GM19023 (cell line): ENCODE results near the gene BCAS3.

Experiments used
- ATAC-seq: cut with Tn5 transposase; IDR thresholded peaks from one replicate; pipeline ENCODE4 v1.9.1; 2021; ENCODE audit warnings: mild to moderate bottlenecking, moderate library complexity; ENCODE audit not compliant: unreplicated experiment

The BCAS3 gene

DNA sequence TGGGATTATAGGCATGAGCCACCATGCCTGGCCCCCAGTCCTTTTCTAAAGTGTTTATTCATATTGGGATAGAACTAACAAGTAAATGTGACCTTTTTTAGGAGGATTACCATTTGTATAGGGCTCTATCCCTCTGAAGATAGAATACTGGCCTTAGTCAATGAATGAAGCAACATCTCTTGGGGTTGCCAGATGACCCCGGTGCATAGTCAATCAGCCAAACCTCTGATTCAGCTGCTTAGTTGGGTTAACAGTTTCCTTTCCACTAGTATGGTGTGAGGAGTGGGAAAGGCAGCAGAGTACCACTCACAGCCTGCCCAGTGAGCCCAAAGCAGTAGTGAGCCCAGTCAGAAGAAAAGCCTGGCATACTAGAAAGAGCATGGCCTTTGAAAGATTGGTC lies 627.4 kb downstream of the BCAS3 start:
- ATAC-seq: no peak

DNA sequence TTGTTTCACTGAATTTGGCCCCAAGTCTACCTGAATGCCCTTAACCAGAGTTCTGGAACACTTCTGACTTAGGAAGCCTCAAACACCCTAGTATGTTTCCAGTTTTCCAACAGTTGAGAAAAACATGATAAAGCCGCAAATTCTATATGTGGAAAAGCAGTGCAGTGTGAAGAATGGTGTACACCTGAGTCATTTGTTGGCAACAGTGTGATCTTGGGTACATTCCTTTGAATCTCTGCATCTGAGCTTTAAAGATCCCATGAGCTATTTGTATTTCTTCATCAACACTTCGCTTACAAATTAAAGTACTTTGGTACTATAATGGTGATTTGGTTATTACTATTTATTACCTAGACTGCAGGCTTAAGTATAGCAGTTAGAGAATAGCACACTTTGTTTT lies 628.4 kb downstream of the BCAS3 start:
- ATAC-seq: no peak

DNA sequence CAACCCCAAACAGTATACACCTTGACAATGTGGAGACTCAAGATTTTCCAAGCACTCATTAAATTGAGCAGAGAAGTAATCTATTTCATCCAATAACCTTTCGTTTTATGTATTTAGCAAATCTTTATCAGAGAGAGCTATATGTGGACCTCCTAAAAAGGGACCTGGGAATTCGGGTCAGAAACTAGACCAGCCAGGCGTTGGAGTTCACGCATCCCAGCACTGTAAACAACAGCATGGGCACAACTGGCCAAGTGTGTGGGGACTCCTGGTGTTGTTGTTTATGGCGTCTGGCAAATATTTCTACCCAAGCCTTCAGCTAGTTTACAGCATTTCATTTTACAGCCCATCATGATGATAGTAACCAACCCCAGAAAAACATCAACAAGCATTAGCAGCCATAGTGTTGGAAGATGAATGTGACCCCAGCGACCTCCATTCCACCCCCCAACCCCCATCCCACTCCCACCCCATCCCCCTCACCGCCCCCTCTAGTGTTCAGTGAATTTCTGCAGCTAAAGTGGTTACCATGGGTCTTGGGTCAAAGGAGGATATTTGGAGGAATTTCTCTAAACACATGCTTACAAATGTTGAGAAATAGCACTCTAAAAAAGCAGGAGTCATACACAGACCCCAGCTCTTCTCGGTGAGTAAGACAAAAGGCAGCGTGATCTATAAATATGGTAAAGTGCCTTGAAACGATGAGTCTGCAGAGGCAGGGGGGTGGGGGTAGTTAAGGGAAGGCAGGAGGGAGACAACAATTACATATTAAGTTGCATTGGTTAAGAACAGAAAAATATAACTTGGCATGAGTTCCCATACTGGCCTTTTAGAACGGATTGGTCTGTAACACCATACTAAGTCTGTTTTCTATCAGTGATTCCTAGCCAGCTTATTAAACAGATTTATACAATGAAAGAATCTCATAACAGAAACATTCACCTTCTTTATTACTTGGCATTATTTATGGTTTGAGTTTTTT lies 630.5 kb downstream of the BCAS3 start:
- ATAC-seq: no peak

DNA sequence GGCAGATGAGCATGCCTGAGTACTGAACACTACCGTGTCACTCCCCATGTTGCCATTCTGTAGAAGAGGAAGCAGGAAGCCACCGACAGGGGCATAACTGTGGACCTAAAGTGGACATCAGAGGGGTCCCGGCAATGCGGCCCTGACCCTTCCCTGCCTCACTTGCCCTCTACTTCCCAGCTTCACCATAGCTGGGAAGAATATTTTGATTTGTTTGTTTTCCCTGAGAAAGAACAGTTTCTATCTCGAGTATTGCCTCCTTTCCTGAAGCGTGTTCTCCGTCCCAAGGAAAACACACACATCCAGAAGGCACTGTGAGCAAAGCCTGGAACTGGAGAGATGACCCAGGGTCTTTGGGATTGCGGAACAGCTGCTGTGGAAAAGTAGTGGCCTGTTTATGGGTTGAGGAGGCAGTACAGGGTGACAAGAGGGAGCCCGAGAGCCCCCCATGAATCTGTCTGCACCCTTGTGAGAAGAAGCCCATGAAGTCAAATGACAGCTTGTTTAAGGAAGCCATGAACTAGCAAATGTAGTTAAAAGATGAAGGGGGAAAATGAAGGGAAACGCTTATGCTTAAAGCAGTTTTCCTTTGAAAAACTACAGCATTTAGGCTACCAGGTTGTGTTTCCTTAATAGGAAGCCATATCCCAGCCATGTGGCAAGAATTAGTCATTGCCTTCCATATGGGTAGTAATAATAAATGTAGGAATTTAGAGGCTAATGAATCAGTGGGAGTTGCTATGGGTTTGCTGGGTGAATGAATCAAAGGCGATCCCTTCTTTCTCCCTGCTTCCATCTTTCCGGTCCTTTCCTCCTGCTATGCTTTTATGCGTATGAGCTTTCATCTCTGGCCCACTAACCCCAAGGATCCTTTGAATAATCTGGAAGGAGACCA lies 632.0 kb downstream of the BCAS3 start:
- ATAC-seq: no peak

DNA sequence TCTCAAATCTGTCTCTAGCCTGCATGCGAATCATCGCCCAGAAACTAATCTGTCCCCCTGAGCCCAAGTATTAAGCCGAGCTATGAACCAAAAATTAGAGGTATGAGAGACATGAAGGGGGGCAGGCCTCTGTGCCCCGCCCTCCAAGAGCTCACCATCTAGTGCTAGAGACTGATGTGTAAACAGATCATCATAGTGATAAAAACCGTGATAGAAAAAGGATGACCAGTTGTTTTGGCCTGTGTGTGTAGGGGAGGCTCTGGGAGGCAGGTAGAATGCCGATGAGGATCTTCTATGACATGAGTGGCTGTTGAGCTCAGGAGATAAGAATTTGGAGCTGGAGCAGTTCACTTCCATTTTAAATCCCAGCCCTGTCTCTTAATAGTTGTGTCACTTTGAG lies 632.9 kb downstream of the BCAS3 start:
- ATAC-seq: no peak

DNA sequence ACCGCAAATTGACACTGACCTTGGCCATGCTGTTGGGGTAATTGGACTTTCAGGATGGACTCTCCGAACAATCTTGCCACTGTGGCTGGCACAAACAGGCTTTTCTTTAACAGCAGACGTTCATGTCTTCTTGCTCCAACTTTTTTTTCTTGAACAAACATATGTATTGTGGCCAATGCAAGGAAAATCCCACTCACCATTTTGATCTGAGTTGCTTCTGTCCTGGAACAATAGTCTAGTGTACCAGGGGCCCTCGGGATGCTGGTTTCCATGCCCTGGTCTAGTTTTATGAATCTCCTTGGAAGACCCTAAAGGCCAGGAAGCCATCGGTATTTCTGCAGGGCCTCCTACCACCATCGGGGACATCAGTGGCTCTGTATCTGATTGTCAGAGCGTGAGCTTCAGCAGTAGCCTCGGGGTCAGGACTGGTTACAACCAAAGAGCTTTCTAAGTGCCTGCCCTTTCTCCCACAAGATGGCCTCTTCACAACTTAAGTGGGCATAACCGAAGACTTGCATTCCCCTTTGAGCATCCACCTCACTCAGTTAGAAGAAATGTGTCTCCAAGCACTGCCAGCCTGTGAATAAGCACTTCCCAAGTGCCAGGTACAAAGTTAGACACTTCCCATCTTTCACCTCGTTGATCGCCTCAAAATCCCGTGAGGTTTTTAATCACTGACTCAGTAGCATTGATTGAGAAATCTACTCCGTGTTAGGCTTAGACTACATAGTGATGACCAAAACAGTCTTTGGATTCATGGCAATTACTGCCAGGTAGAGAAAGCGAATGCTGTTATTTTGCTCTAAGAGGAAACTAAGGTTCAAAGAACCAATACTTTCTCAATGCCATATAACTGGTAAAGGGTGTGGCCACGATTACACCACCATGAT lies 635.0 kb downstream of the BCAS3 start:
- no peak for ATAC-seq

DNA sequence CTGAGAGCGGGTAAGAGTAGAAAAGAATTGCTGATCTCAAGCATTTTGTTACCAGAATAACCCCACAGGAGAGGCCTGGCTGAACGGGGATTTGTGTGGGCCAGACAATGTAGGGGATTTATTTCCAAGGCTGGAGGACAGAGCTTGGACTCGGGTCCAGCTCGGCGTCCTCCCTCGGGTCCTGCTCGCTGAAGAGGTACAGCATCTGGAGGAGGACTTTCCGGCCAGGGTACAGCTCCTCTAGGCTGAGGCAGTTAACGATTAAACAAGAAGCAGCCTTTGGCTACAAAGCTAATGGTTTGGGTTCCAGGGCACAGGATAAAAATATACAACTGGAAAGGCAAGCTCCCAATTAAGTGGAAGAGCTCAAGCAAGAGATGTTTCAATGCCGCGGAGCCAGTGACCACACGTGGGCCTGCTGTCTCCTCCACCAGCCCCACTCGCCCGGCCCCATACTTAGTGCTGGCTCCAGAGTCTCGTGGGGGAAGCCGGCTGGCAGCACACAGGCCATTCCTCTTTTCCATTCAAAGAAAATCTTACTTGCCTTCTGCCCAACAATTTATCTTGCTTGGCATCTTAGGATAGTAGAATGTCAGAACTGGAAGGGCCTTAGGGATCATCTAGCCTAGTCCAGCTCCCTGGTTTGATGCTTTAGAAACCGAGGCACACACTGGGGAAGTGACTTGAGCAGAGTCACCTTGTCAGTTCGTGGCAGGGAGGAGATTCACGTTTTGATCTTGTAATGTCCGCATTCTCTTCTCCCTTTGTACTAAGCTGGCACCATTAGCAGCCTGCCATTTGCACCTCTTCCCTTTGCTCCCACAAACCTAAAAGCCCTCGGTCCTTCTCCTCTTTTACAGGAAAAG lies 636.0 kb downstream of the BCAS3 start:
- ATAC-seq: no peak

DNA sequence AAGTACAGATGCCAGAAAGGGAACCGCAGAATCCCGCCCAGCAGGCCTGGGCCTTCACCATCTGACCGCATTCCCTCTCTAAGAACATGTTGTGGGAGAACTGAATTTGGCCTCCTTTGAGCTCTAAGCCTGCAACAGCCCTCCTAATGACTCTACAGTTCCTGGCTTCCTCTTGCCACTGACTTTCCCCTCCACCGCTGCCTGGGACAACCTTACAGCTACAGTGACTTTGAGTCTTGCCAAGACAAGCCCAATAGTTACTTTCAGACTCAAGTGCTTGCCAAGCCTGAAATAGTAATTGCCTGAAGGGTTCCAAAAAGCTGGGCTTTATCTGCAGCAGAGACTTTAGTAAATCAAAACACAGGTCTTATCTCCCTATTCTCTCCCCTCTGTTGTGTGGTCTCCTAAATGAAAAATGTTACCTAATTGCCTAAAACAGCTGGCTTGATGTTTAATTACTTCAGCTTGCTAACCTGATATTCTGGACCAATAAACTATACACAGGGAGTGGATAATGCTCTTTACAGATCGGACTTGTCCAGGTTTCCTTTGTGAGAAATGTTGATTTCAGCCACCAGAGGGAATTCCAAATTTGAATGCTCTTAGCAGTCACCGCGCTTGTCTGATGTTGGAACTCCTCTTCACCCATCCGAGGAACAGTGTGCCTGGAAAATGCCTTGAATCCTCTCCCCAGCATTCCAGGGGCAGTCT lies 636.9 kb downstream of the BCAS3 start:
- no peak for ATAC-seq

DNA sequence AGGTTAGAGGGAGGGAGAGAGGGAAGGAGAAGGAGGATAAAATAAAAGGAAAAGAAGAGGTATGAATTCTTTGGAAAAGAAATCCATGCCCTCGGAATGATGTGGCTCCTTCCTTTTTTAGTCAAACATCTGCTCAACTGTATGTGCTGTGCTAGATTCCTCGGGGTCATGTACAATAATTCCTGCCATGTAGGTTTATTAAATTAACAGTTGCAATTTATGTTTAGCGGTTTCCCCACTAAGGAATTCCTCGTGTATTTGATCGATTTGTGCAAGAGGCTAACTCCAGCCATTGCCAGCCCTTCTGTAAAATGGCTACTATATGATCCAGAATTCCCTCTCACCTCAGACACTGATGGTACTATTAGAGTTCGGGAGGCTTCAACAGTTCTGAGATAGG lies 639.0 kb downstream of the BCAS3 start:
- no peak for ATAC-seq

DNA sequence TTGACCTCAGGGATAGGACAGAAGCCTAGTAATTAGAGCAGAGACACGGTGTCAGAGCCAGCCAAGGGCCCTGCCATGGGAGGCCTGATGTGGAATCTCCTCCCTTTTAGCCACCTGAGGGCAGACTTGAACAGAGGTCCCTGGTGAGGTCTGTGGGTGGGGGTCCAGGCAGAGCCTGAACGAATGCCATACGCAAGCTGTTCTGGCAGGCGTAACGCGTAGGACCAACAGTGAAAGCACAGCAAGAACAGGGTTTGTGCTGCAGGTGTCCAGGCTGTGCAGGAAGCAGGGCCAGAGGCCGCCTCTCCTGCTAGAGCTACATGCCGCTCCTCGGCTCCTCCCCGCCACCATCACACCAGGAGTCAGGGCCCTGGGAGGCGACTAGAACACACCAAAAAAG lies 640.1 kb downstream of the BCAS3 start:
- ATAC-seq: no peak

DNA sequence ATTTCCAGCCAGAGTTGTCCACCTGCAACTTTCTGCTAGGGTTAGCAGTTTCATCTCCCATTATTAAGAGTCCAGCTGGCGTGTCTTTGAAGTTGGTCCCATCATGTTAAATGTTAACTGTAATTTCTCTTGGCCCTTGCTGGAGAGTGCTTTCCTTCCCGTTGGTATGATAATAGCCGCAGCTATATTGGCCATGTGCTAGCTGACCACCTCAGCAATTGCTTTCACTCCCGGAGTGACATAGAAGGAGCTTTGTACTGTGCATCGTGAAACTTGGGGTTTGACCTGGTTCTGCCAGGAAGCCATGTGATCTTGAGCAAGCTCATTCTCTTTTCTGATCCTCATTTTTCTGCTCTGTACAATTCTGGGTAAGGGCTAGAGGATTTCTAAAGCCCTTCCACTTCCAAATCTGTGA lies 641.0 kb downstream of the BCAS3 start:
- ATAC-seq: no peak

DNA sequence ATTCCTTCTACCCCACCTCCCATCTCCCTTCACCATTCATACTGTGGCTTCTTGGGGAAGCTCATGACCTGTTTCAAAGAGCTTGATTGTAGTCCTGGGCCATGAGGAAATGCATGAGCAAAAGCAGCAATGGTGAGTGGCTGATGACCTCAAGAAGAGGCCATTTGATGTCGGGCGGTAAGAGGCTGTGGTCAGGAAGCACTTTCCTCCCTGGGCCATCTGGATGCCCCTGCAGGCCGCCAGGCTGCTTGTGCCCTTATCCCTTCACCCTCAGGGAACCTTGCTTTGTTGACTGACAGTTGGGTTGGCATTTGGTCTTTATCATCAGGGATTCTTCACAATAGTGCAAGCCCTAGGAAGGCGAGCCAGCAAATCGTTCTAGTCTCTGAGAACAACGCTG lies 643.7 kb downstream of the BCAS3 start:
- ATAC-seq: no peak

DNA sequence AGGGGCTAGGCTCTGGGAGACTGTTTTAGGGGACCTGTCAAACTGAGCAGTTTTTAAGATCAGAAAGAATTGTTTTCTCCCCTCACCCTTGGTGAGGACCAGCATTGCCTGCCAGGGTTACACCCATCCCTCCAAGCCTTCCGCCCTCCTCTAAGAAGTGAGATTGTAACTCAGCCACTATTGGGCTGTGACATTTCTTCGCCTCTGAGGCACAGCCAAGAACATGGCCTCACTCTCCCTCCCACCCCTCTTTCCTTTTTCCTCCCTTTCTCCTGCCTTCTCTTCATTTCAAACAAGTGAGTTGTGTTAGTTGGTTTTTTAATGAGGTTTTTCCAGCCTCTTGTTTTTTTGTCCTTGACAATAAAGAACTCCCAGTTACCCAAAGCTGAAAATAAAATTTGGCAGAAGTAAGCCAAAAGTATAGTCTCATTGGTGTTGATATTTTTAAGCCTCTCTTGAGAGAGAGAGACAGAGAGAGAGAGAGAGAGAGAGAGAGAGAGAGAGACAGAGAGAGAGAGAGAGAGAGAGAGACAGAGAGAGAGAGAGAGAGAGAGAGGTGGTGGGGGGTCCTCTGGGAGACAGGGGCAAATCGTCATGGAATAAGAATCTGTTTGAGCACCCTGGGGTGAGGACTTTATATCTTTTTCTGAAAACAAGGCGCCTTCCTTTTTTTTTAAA lies 644.8 kb downstream of the BCAS3 start:
- no peak for ATAC-seq

DNA sequence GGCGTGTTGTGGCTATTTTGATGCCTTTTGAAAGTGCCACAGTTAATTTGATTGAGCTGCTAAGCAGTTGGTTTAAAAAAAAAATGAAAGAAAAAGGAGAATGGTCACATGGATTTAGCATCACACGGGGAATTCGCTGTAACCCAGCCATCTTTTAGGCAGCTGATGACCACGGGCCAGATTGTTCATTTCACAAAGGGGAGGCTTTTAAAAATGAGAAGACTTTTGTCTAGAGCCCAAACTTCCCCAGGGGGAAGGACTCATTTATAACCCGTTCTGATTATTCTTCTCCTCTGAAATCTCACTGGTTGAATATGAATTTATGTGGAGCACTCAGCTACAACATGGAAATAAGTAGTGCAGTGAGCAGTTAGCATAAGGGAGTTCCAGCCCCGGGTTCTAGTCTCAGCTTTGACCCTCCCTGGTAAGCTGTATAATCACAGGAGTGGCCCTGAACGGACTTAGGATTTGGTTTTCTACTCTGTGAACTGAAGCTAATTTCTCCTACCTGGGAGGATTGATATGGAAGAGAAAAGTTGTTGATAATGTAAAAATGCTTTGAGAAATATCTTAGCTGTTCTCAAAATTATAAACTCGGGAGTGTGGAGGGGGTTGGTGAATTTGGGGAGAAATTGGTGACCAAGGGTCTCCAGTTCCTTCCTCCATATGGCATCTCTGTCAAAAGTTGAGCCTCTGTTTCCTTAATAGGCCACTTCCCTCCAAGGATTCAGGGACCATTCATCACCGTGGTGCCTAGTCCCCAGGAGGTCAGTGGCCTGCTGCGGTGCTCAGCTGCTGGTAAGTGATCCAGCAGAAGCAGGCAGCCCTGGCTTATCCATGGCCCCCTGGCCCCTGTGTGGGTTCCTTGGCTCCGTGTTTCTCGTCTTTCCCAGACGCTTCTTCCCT lies 645.6 kb downstream of the BCAS3 start:
- ATAC-seq: no peak

DNA sequence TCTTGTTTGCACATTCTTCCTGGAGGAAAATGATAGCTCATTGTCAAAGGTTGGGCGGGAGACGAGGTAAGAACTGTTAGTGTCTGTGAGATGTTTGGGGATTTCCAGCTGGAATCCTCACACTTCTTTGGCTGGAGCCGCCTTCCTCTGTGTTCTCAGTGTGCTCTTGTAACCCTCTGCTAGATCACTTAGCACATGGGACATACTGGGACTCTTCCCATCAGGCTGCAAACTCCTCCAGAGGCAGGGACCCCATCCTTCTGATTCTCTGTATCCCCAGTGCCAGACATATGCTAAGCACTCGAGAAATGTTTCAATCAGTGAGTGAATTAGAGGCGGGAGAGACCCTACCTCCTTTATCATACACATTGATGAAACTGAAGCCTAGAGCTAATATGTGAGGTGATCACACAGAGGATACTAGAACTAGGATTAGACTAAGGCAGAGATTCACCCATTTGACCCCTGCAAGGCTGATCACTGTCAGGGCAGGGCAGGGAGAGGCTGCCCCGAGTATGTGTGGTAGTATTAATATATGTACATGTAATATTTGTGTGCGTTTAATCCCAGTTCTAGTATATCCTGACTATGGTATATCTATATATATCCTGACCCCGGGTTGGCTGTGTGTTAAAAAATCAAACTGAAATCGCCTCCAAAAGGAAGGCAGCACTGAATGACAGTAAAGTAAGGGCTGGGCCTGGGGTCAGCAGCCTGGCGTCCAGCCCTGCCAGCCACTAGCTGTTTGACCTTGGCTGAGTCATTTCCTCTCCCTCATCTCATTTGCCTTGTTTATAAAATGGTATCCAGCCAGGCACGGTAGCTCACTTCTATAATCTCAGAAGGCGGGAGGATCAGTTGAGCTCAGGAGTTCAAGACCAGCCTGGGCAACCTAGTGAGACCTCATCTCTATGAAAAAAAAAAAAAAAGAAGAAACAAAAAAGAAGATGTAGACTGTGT lies 646.5 kb downstream of the BCAS3 start:
- no peak for ATAC-seq

DNA sequence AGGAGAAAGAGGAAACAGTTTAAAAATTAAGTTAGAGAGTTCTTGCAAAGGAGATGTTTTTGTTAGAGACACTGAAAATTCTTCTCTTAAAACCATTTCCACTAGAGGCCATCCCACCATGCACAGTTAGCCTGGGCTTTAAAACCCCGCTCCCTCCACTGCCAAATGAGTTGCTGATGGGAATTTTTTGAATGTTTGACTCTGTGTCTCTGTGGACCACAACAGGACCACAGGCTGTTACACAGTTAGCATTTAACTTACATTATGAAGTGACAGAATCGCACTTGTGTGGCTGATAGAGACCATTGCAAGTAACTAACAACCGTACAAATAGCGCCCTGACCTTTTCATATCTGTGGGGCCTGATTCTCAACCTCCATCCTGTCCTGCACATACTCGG lies 647.3 kb downstream of the BCAS3 start:
- no peak for ATAC-seq
